Astrocyte (in vitro differentiated cells and primary cell): ENCODE measurements around the gene TOMM7.

Experiments
- EZH2 ChIP-seq: IDR thresholded peaks from 2 replicates; pipeline ENCODE4 v1.6.1; 2012; ENCODE audit warnings: mild to moderate bottlenecking, low read length, inconsistent platforms; ENCODE audit not compliant: insufficient read depth
- TF ChIP-seq, protein P1 (sequence below): IDR thresholded peaks from 2 replicates; pipeline ENCODE4 v1.5.1; 2011; ENCODE audit warnings: low read depth, mild to moderate bottlenecking, inconsistent platforms, low read length, moderate library complexity; ENCODE audit not compliant: insufficient read depth

DNA sequence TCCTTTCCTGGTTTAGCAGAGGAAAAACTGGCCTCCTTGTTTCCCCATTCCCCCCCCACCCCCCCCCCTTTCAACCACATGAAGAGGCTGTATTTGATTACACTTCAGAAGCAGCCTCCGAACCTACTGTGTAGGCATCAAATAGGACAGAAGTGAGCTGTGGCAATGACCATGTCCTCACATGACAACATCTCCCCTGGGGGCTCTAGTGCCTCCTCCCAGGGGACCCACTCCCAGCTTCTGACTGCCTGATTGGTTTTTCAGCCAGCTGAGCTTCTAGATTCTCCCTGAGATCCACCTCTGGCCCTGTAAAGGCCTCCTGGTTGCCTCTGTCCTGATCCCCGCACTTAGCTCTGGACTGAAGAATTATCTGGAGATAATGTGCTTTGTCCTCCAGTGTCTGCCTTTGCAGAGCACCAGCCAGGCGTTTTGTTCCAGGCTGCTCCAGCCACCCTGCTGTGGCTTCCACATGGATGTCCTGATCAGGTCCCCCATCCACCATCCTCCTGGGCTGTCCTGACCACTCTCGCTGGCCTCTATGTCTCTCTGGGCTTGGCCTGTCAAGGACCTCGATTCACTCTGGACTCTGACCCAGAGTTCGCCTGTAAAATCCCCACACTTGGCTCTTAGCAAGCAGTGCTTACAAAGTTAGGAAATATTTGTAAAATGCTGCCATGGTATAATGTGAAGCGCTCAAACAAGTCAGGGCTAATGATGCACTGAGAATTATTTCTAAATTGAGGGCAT lies 42.4 kb upstream of the TOMM7 start:
- TF ChIP-seq EZH2: no peak
- TF ChIP-seq, protein P1, sequence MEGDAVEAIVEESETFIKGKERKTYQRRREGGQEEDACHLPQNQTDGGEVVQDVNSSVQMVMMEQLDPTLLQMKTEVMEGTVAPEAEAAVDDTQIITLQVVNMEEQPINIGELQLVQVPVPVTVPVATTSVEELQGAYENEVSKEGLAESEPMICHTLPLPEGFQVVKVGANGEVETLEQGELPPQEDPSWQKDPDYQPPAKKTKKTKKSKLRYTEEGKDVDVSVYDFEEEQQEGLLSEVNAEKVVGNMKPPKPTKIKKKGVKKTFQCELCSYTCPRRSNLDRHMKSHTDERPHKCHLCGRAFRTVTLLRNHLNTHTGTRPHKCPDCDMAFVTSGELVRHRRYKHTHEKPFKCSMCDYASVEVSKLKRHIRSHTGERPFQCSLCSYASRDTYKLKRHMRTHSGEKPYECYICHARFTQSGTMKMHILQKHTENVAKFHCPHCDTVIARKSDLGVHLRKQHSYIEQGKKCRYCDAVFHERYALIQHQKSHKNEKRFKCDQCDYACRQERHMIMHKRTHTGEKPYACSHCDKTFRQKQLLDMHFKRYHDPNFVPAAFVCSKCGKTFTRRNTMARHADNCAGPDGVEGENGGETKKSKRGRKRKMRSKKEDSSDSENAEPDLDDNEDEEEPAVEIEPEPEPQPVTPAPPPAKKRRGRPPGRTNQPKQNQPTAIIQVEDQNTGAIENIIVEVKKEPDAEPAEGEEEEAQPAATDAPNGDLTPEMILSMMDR: no peak
